GM12875 (cell line): ENCODE data around the gene NCKAP5.

Experiments
- H3K4me3 ChIP-seq: one replicate; pipeline ENCODE4 v1.5.1; 2011; ENCODE audit warnings: low read depth, low read length, control low read depth
- TF ChIP-seq, protein P1 (sequence below): IDR thresholded peaks from 2 replicates; pipeline ENCODE4 v1.5.1; 2011; ENCODE audit warnings: low read depth, mild to moderate bottlenecking, control low read depth, inconsistent platforms, low read length, moderate library complexity, borderline replicate concordance; ENCODE audit not compliant: insufficient read depth

Gene NCKAP5

DNA sequence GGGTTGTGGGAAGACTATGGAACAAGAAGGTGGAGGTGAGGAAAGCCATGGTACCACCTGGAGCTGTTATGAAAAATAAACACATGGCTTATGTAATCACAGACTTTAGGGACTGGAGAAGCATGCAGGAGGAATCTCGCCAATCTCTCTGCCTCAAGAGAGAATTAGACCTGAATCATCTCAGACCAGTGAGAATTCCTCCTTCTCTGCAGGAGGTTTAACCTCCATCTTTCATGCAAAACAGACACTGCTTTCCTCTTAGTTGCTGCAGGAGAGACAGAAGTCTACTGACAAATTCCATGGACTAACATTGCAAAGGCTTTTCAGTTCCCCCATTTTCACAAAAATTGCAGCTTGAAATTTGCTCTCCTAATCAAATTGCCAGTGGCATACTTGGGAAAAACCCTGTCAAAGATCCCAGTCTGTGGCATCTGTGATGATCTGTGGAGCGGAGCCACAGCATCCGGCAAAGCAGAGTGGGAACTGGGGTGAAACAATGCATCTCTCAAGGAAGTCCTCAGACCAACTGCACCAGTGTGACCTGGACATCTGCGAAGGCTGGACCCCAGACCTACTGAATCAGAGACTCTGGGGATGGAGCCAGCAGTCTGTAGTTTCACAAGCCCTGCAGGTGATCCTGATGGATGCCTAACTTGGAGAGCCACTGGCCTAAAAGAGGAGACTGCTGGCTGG, 28.6 kb upstream of the NCKAP5 start:
- H3K4me3 ChIP-seq = no peak overlapping the region
- TF ChIP-seq, protein P1, sequence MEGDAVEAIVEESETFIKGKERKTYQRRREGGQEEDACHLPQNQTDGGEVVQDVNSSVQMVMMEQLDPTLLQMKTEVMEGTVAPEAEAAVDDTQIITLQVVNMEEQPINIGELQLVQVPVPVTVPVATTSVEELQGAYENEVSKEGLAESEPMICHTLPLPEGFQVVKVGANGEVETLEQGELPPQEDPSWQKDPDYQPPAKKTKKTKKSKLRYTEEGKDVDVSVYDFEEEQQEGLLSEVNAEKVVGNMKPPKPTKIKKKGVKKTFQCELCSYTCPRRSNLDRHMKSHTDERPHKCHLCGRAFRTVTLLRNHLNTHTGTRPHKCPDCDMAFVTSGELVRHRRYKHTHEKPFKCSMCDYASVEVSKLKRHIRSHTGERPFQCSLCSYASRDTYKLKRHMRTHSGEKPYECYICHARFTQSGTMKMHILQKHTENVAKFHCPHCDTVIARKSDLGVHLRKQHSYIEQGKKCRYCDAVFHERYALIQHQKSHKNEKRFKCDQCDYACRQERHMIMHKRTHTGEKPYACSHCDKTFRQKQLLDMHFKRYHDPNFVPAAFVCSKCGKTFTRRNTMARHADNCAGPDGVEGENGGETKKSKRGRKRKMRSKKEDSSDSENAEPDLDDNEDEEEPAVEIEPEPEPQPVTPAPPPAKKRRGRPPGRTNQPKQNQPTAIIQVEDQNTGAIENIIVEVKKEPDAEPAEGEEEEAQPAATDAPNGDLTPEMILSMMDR = no peak

DNA sequence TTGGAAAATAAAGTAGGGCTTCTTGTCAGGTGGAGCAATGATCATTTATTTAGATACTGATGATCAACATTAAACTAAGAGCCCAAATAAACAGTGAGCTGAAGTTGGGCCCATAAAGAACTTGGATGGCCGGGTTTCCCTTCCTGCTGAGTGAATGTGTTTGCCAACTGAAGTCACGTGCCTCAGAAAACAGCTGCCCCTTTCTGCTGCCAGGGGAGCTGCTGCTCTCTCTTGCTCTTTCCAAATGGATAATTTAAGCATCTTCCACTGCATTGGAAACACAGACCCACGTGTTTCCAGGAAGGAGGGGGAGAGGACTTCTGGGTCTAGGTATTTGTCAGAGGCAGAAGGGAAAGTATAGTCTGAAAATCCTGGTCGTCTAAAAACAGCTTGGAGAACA, 22.9 kb upstream of the NCKAP5 start:
- TF ChIP-seq, protein P1 = no peak
- no peak overlapping the region for H3K4me3 ChIP-seq

DNA sequence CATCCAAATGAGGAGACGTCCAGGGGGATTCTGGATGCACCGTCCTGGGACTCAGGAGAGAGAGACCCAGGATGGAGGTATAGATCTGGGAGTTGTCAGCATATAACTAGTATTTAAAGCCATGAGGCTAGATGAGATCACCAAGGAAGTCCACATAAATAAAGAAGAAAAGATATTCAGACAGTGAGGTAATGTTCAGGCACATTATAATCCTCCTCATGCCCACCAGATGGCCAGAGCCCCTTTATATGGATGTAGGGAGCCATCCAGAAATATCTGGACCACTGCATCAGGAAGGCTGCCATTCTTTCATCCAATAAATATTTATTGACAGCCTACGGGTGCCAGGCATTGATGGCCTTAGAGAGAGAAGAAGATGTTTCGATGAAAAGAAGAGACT, 21.2 kb upstream of the NCKAP5 start:
- TF ChIP-seq, protein P1 = no peak
- H3K4me3 ChIP-seq = no peak overlapping the region

DNA sequence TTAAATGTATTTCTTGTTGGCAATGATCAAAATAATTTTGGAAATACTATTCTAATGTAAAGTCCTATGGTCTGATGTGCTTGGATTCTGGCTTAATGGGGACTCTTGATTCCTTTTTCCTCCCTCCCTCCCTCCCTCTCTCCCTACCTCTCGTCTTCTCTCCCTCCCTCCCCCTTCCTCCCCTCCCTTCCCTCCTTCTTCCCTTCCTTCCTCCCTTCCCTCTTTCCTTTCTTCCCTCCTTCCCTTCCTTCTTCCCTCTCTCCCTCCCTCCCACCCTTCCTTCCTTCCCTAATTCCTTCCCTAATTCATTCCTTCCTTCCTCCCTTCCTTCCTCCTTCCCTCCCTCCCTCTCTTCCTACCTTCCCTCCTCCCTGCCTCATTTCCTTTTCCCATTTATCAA, 19.9 kb upstream of the NCKAP5 start:
- TF ChIP-seq, protein P1 = no peak
- no peak overlapping the region for H3K4me3 ChIP-seq

DNA sequence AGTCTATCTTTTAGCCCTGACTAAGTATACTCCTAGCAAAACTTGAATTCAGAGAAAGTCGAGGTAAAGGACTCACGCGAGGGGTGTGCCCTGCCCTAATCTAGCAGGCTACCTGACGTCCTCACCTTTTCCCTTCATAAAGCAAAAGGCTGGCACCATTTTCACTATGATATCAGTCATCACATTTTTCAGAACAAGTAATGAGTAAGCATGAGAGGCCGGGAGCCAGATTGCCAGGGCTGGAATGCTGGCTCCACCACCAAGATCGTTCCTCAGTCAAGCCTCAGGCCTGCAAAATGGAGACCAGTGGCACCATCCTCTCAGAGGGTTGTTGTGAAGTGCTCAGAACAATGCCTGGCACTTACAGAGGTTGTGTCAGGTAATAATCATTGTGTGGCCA, 18.7 kb upstream of the NCKAP5 start:
- H3K4me3 ChIP-seq = no peak overlapping the region
- TF ChIP-seq, protein P1 = no peak

DNA sequence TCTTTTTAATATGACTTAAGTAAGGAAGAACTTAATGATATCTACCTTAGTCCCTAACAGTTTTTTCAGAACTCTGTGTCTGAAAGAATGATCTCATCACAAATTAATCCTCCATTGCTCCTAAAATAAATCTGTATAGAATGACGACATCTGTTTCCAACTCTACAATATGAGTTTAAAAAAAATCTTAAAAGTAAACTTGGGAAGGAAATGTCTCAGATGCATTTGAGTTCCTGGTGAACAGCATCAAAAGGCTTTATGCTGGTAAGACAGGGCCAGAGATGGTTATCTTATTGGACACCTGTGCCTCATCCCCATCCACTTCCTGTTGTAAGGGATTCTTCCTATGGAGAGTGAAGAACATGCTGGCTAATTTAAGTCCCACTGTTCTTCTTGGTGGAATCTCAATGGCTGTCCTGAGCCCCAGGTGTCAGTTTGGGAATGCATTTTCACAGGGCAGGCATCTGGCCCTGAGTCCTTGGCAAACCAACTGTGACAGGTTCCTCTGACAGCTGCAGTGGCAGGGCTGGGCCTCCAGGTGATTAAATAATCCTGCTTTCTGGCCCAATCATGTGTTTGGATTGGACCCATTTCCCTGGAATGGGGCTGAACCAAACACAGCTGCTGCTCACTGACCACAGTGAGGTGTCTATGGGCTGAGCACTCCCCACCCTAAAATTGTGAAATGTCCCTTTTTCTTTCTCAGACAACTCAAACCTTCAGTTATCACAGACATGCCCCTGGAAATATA, 12.9 kb upstream of the NCKAP5 start:
- TF ChIP-seq, protein P1 = no peak
- H3K4me3 ChIP-seq = no peak overlapping the region

DNA sequence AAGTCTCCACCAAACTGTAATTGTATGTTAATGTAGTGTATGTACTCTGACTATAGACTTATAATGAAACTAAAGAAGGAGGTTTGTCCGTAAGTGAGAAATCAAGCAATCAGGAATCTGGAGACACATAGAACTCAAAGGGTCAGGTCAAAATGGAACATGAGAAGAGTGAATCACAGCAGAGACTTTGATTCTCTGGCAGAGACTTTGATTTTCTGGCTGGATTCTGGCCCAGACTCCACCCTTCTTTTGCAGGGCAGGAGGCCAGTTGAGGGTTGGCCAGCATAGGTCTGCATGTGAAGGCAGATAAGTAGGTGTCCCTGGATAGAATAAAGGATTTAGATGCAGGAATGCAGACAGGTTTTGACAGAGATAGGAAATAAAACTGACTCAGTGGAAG, 11.0 kb upstream of the NCKAP5 start:
- no peak overlapping the region for H3K4me3 ChIP-seq
- TF ChIP-seq, protein P1 = no peak
